T-helper 17 cell (primary cell): ENCODE data around the gene KLHL7. TPM values are rescaled to one million over a fixed set of nuclear protein-coding genes. Genes with fewer than 3 reads are reported as not detected.

Experiments
- ATAC-seq: fragments of 150-1000 bp; cut with Tn5 transposase; 2 replicates; pipeline ENCODE4 v1.10.0; 2021; ENCODE audit warnings: mild to moderate bottlenecking, moderate library complexity
- DNase-seq, 3 donors: peaks; one replicate each; pipeline versions ENCODE4 v3.0.0 to v3.0.0-alpha.2; 2020 to 2021
- H3K9me3 ChIP-seq: one replicate; pipeline ENCODE4 v1.7.0; 2013; ENCODE audit warnings: low read length, mild to moderate bottlenecking; ENCODE audit not compliant: control insufficient read depth, poor library complexity, severe bottlenecking
- H3K27ac Mint-ChIP-seq: one replicate; pipeline ENCODE4 v1.8.0; 2022; ENCODE audit warnings: mild to moderate bottlenecking, moderate library complexity, mixed read lengths
- H3K27me3 Mint-ChIP-seq: one replicate; pipeline ENCODE4 v1.8.0; 2022; ENCODE audit warnings: mixed read lengths
- H3K36me3 Mint-ChIP-seq: one replicate; pipeline ENCODE4 v1.8.0; 2022; ENCODE audit warnings: low read depth, mixed read lengths
- H3K4me1 Mint-ChIP-seq: one replicate; pipeline ENCODE4 v1.8.0; 2022; ENCODE audit warnings: mild to moderate bottlenecking, mixed read lengths
- H3K4me3 Mint-ChIP-seq: one replicate; pipeline ENCODE4 v1.8.0; 2022; ENCODE audit warnings: mild to moderate bottlenecking, moderate library complexity, mixed read lengths
- total RNA-seq, 4 donors: library from RNA in 2 of 4; stranded (reverse) in 2 of 4; gene quantifications; one replicate each; pipeline ENCODE4 v1.2.3 and lab custom pipeline; 2022 to 2026

The KLHL7 gene
- total RNA-seq, 2 donors from 2014 or later = 12.8 to 14.5 TPM

- no peak overlapping the region for H3K27ac Mint-ChIP-seq
- H3K36me3 Mint-ChIP-seq = peaks cover 2% of the 10 kb centered on the region
- H3K4me1 Mint-ChIP-seq = no peaks in the 10 kb centered on the region
- peaks cover 12% of the 10 kb centered on the region for H3K27me3 Mint-ChIP-seq
- no peak overlapping the region for H3K4me3 Mint-ChIP-seq
- DNase-seq (no peak), ATAC-seq (no peak)
- H3K9me3 ChIP-seq = no peaks in the 10 kb centered on the region
Observed at GRCh38 chr7:23096518-23097290, 8.9 kb upstream of the KLHL7 start.

GRCh38 chr7:23098029-23098428 is 7.6 kb upstream of the KLHL7 start:
- no peak overlapping the region for H3K4me3 Mint-ChIP-seq
- H3K9me3 ChIP-seq = no peaks in the 10 kb centered on the region
- DNase-seq = no peak
- peaks cover 11% of the 10 kb centered on the region for H3K27me3 Mint-ChIP-seq
- no peak overlapping the region for H3K27ac Mint-ChIP-seq
- H3K4me1 Mint-ChIP-seq = no peaks in the 10 kb centered on the region
- no peak for ATAC-seq
- H3K36me3 Mint-ChIP-seq = peaks cover 2% of the 10 kb centered on the region

GRCh38 chr7:23098460-23098859 is 7.1 kb upstream of the KLHL7 start:
- Mint-ChIP-seq H3K27me3 (peaks cover 11% of the 10 kb centered on the region), H3K4me3 (no peak overlapping the region)
- ATAC-seq = no peak

GRCh38 chr7:23100697-23101096 is 4.9 kb upstream of the KLHL7 start:
- ATAC-seq = no peak
- H3K36me3 Mint-ChIP-seq = peaks cover 2% of the 10 kb centered on the region

More at GRCh38 chr7:23098460-23098859, 7.1 kb upstream of the KLHL7 start:
- Mint-ChIP-seq H3K4me1 (no peaks in the 10 kb centered on the region), H3K36me3 (peaks cover 2% of the 10 kb centered on the region), H3K27ac (no peak overlapping the region)
- no peaks in the 10 kb centered on the region for H3K9me3 ChIP-seq
- no peak for DNase-seq

GRCh38 chr7:23105086-23105643 is 420 bp upstream of the KLHL7 start:
- peak; percentile 39 for ATAC-seq
- Mint-ChIP-seq H3K27me3 (no peaks in the 10 kb centered on the region), H3K4me1 (peaks cover 28% of the 10 kb centered on the region), H3K36me3 (peaks cover 1% of the 10 kb centered on the region), H3K4me3 (peak overlapping the region; percentile 96), H3K27ac (peak overlapping the region; percentile 97)
- DNase-seq = no peak
- peaks cover 2% of the 10 kb centered on the region for H3K9me3 ChIP-seq

More at GRCh38 chr7:23100697-23101096, 4.9 kb upstream of the KLHL7 start:
- H3K27me3 Mint-ChIP-seq = peaks cover 11% of the 10 kb centered on the region
- peaks cover 3% of the 10 kb centered on the region for H3K4me1 Mint-ChIP-seq
- H3K27ac Mint-ChIP-seq = no peak overlapping the region
- DNase-seq = no peak
- no peak overlapping the region for H3K4me3 Mint-ChIP-seq
- H3K9me3 ChIP-seq = peaks cover 2% of the 10 kb centered on the region

GRCh38 chr7:23106057-23106822 is 655 bp downstream of the KLHL7 start:
- Mint-ChIP-seq H3K36me3 (peaks cover 5% of the 10 kb centered on the region), H3K4me3 (peak overlapping the region; percentile 96), H3K27ac (peak overlapping the region; percentile 97), H3K4me1 (peaks cover 33% of the 10 kb centered on the region), H3K27me3 (no peaks in the 10 kb centered on the region)
- H3K9me3 ChIP-seq = peaks cover 2% of the 10 kb centered on the region
- ATAC-seq = peak; percentile 51
- DNase-seq = peak; percentile 17 to 44 (median 33)

GRCh38 chr7:23106823-23107663 is 1.5 kb downstream of the KLHL7 start:
- peak overlapping the region; percentile 96 for H3K4me3 Mint-ChIP-seq
- H3K27ac Mint-ChIP-seq = peak overlapping the region; percentile 97
- DNase-seq (no peak), ATAC-seq (no peak)
- H3K36me3 Mint-ChIP-seq = peaks cover 5% of the 10 kb centered on the region
- H3K9me3 ChIP-seq = peaks cover 2% of the 10 kb centered on the region
- peaks cover 35% of the 10 kb centered on the region for H3K4me1 Mint-ChIP-seq
- H3K27me3 Mint-ChIP-seq = no peaks in the 10 kb centered on the region

- no peak overlapping the region for H3K27ac Mint-ChIP-seq
- no peak for ATAC-seq
- peaks cover 41% of the 10 kb centered on the region for H3K4me1 Mint-ChIP-seq
- H3K36me3 Mint-ChIP-seq = peaks cover 5% of the 10 kb centered on the region
- H3K4me3 Mint-ChIP-seq = peak overlapping the region; percentile 96
- H3K9me3 ChIP-seq = peaks cover 2% of the 10 kb centered on the region
- no peak for DNase-seq
- no peaks in the 10 kb centered on the region for H3K27me3 Mint-ChIP-seq
Observed at GRCh38 chr7:23107781-23108180, 2.2 kb downstream of the KLHL7 start.

- Mint-ChIP-seq H3K4me1 (peaks cover 42% of the 10 kb centered on the region), H3K4me3 (no peak overlapping the region), H3K27me3 (no peaks in the 10 kb centered on the region), H3K36me3 (peaks cover 5% of the 10 kb centered on the region), H3K27ac (no peak overlapping the region)
- ATAC-seq (no peak), DNase-seq (no peak)
- H3K9me3 ChIP-seq = peaks cover 2% of the 10 kb centered on the region
Observed at GRCh38 chr7:23108995-23109394, 3.4 kb downstream of the KLHL7 start.

GRCh38 chr7:23109470-23109869 is 3.9 kb downstream of the KLHL7 start:
- H3K4me3 Mint-ChIP-seq = no peak overlapping the region
- no peaks in the 10 kb centered on the region for H3K27me3 Mint-ChIP-seq
- no peak overlapping the region for H3K27ac Mint-ChIP-seq
- H3K9me3 ChIP-seq = peaks cover 2% of the 10 kb centered on the region
- peaks cover 42% of the 10 kb centered on the region for H3K4me1 Mint-ChIP-seq
- ATAC-seq (no peak), DNase-seq (no peak)
- peaks cover 5% of the 10 kb centered on the region for H3K36me3 Mint-ChIP-seq

- ATAC-seq (no peak), DNase-seq (no peak)
- Mint-ChIP-seq H3K4me3 (no peak overlapping the region), H3K27ac (no peak overlapping the region), H3K4me1 (peaks cover 35% of the 10 kb centered on the region), H3K27me3 (no peaks in the 10 kb centered on the region), H3K36me3 (peaks cover 6% of the 10 kb centered on the region)
- H3K9me3 ChIP-seq = no peaks in the 10 kb centered on the region
Observed at GRCh38 chr7:23114896-23115295, 9.3 kb downstream of the KLHL7 start.

- peaks cover 31% of the 10 kb centered on the region for H3K4me1 Mint-ChIP-seq
- ATAC-seq (no peak), DNase-seq (no peak)
- no peak overlapping the region for H3K4me3 Mint-ChIP-seq
- H3K36me3 Mint-ChIP-seq = peaks cover 2% of the 10 kb centered on the region
- no peak overlapping the region for H3K27ac Mint-ChIP-seq
- H3K9me3 ChIP-seq = no peaks in the 10 kb centered on the region
- no peaks in the 10 kb centered on the region for H3K27me3 Mint-ChIP-seq
Observed at GRCh38 chr7:23115991-23116390, 10.4 kb downstream of the KLHL7 start.
